Gastrocnemius medialis (tissue), 4 donors: Measurements from ENCODE around the gene WRAP73.

ENCODE experiments used
- POLR2A ChIP-seq, 2 donors: fragments of 450-650 bp; IDR thresholded peaks; one replicate each; pipeline ENCODE4 v1.6.1; 2017; ENCODE audit warnings: antibody characterized with exemption in 2 of 2, mild to moderate bottlenecking in 2 of 2, moderate library complexity in 2 of 2
- TF ChIP-seq, protein P1 (sequence below), 5 experiments: fragments of 450-650 bp in 3 of 5; fragments of 200-600 bp in 2 of 5; sonication (generic) in 2 of 5; IDR thresholded peaks in 4 of 5; conservative IDR thresholded peaks in 1 of 5; 1 replicate in 4 of 5; 2 replicates in 1 of 5; pipeline ENCODE4 v1.5.1; 2016 to 2019; ENCODE audit warnings: antibody characterized with exemption in 5 of 5, mild to moderate bottlenecking in 3 of 5, moderate library complexity in 3 of 5

DNA sequence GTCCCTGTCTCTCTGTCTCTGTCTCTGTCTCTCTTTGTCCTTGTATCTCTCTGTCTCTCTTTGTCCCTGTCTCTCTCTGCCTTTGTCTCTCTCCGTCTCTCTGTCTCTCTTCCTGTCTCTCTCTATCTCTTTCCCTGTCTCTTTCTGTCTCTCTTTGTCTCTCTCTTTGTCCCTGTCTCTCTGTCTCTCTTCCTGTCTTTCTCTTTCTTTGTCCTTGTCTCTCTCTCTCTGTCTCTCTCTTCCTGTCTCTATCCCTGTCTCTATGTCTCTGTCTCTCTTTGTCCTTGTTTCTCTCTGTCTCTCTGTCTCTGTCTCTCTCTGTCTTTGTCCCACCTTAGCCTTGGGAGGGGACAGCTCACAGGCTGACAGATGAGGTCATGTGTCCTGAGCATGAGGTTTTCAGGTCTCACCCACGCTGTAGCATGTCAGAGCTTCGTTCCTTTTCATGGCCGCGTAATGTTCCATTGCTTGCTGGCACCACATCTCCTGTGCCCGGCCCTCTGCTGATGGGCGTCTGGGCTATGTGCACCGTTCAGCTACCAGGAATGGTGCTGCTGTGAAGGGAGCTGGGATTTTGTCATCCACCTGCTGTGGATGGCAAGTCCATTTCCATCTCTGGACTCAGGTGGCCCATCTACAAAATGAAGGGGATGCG, 30.0 kb upstream of the WRAP73 start:
- TF ChIP-seq, protein P1, sequence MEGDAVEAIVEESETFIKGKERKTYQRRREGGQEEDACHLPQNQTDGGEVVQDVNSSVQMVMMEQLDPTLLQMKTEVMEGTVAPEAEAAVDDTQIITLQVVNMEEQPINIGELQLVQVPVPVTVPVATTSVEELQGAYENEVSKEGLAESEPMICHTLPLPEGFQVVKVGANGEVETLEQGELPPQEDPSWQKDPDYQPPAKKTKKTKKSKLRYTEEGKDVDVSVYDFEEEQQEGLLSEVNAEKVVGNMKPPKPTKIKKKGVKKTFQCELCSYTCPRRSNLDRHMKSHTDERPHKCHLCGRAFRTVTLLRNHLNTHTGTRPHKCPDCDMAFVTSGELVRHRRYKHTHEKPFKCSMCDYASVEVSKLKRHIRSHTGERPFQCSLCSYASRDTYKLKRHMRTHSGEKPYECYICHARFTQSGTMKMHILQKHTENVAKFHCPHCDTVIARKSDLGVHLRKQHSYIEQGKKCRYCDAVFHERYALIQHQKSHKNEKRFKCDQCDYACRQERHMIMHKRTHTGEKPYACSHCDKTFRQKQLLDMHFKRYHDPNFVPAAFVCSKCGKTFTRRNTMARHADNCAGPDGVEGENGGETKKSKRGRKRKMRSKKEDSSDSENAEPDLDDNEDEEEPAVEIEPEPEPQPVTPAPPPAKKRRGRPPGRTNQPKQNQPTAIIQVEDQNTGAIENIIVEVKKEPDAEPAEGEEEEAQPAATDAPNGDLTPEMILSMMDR (IDR thresholded peaks at IDR 0.05 in 4 of 5, conservative IDR thresholded peaks at IDR 0.05 in 1 of 5) = no peak
- TF ChIP-seq POLR2A (IDR thresholded peaks at IDR 0.05) = no peak
